ENCODE results near the gene TSSK3. TPM values are rescaled to one million over a fixed set of nuclear protein-coding genes. Genes with fewer than 3 reads are reported as not detected.

TSSK3 gene
- total RNA-seq, 1 donor from 2014 or later, result not detected

- no peak overlapping the region for H3K4me3 ChIP-seq (ENCODE audit: low read depth, low read length)
- no peak for TF ChIP-seq CTCF (IDR thresholded peaks at IDR 0.05; ENCODE audit: insufficient read depth, low read length, poor library complexity, severe bottlenecking)
- no peaks in the 10 kb centered on the region for H3K27me3 ChIP-seq (ENCODE audit: control insufficient read depth, insufficient read depth, low read length)
- no peak for DNase-seq (ENCODE audit: low read depth)
- peaks cover 4% of the 10 kb centered on the region for H3K36me3 ChIP-seq (ENCODE audit: control insufficient read depth, insufficient read depth, low read length)
These were observed 32.3 kb upstream of the TSSK3 start for GRCh38 chr1:32329931-32330466.

GRCh38 chr1:32330558-32331151, 31.7 kb upstream of the TSSK3 start:
- no peak for TF ChIP-seq CTCF (IDR thresholded peaks at IDR 0.05; ENCODE audit: insufficient read depth, low read length, poor library complexity, severe bottlenecking)
- Histone ChIP-seq H3K36me3 (ENCODE audit: control insufficient read depth, insufficient read depth, low read length) (peaks cover 4% of the 10 kb centered on the region), H3K4me3 (ENCODE audit: low read depth, low read length) (no peak overlapping the region), H3K27me3 (ENCODE audit: control insufficient read depth, insufficient read depth, low read length) (no peaks in the 10 kb centered on the region)
- no peak for DNase-seq (ENCODE audit: low read depth)

- Histone ChIP-seq H3K36me3 (ENCODE audit: control insufficient read depth, insufficient read depth, low read length) (peaks cover 4% of the 10 kb centered on the region), H3K4me3 (ENCODE audit: low read depth, low read length) (no peak overlapping the region), H3K27me3 (ENCODE audit: control insufficient read depth, insufficient read depth, low read length) (no peaks in the 10 kb centered on the region)
- TF ChIP-seq CTCF (IDR thresholded peaks at IDR 0.05; ENCODE audit: insufficient read depth, low read length, poor library complexity, severe bottlenecking), result no peak
- no peak for DNase-seq (ENCODE audit: low read depth)
These were observed 30.8 kb upstream of the TSSK3 start for GRCh38 chr1:32331549-32331948.

DNA sequence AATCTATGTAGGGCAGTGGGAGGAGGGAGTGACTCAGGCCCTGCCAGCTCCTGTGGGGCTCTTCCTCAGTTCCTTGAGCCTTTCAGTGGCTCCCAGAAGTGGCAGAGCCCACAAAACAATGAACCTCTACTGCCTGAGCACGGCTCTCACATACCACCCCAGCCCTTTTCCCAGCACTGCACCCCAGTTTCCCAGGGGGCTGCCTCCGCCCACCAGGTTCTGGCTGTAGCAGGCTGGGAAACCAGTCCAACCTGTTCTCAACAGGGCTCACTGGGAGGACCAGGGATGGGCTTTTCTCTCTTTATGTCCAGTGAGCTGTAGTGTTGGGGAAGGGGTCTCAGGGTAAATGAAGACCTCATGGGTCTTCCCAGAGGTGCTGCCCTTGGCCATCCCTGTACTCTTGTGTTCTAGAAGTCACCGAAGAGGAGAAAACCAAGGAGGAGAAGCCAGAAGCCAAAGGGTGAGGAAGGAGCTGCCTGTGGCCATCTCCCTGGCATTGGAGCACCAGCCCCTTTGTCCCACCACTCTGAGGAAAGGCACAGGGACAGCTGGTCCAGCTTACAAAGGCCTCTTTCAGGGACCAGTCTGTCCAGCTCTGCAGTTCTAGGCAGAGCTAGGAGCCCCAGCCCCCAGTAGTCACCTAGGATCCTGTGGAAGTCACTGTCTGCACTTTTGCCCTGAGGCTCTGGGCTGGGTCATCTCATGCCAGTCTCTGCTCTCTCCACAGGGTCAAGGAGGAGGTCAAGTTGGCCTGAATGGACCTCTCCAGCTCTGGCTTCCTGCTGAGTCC, 29.9 kb upstream of the TSSK3 start:
- Histone ChIP-seq H3K4me3 (ENCODE audit: low read depth, low read length) (no peak overlapping the region), H3K36me3 (ENCODE audit: control insufficient read depth, insufficient read depth, low read length) (peaks cover 2% of the 10 kb centered on the region), H3K27me3 (ENCODE audit: control insufficient read depth, insufficient read depth, low read length) (no peaks in the 10 kb centered on the region)
- DNase-seq (ENCODE audit: low read depth), result no peak
- TF ChIP-seq CTCF (IDR thresholded peaks at IDR 0.05; ENCODE audit: insufficient read depth, low read length, poor library complexity, severe bottlenecking), result no peak

GRCh38 chr1:32333251-32333963, 28.9 kb upstream of the TSSK3 start:
- no peak for TF ChIP-seq CTCF (IDR thresholded peaks at IDR 0.05; ENCODE audit: insufficient read depth, low read length, poor library complexity, severe bottlenecking)
- no peak for DNase-seq (ENCODE audit: low read depth)
- no peak overlapping the region for H3K4me3 ChIP-seq (ENCODE audit: low read depth, low read length)
- H3K27me3 ChIP-seq (ENCODE audit: control insufficient read depth, insufficient read depth, low read length), result no peaks in the 10 kb centered on the region
- peaks cover 2% of the 10 kb centered on the region for H3K36me3 ChIP-seq (ENCODE audit: control insufficient read depth, insufficient read depth, low read length)

Data from kidney epithelial cell (primary cell).